ENCODE measurements around the gene LRRC46. TPM values are rescaled to one million over a fixed set of nuclear protein-coding genes. Genes with fewer than 3 reads are reported as not detected.

LRRC46 gene
- total and polyA plus RNA-seq, 2 of the 13 experiments (the other 11 are each of a cell fraction or from before 2014, with no cell fraction given): 0.09 TPM

DNA sequence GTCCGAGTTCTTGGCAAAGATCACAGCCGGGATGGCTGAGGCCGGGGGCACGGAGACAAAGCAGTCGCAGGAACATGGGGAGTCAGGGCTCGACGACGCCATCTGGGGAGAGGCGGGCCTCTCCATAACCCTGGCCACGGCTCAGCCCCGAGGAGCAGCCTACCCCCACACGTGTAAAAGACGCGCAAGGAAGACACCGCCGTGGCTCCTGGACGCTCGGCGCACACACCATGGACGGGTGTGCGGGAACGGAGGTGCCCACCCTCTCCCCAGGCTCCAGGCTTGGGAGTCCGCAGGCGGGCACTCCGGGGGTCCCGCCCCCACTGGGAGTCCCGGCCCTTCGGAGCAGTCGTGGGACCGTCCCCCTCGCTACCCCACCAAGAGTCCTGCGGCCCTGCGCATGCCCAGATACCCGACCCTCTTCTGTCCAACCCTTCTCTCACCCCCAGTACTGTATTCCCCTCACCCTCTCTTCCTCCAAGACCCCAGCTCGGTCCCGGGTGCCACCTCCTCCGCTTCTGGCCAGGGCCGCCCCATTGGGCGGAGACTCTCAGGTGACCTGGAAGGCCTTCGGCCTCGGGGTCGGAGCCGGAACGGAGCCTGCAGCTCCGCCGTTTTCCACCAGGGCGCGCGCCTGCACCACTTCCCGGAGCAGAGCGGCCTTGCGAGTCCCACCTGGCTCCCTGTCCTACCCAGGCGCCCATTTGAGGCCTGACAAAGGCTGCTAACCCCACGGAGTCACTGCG, 9.4 kb downstream of the LRRC46 start, which contains the start of gene SCRN2 (continued):
- TF ChIP-seq ZNF546 (CRISPR knock-in tag; conservative IDR thresholded peaks at IDR 0.05) (0 out of 2 replicates have a peak, but pooled peaks have one; percentile 40), ZNF362 (CRISPR knock-in tag; IDR thresholded peaks at IDR 0.05; ENCODE audit: borderline replicate concordance) (peak; percentile 31; the same call in 1 of the 2 replicates), ZNF850 (CRISPR knock-in tag; conservative IDR thresholded peaks at IDR 0.05) (peak; percentile 86; the same call in 1 of the 2 replicates), ARNT (IDR thresholded peaks at IDR 0.05) (no peak), YEATS2 (CRISPR knock-in tag; IDR thresholded peaks at IDR 0.05; ENCODE audit: borderline replicate concordance) (peak; percentile 76; the same call in 1 of the 2 replicates), ZNF383 (CRISPR knock-in tag; IDR thresholded peaks at IDR 0.05; ENCODE audit: borderline replicate concordance) (no peak), RFXAP (CRISPR knock-in tag; IDR thresholded peaks at IDR 0.05; ENCODE audit: borderline replicate concordance) (peak; percentile 53; the same call in 1 of the 2 replicates), POLR2G (IDR thresholded peaks at IDR 0.05; ENCODE audit: low read depth, low read length) (peak; percentile 83), REL (CRISPR knock-in tag; conservative IDR thresholded peaks at IDR 0.05) (no peak), ZNF660 (CRISPR knock-in tag; IDR thresholded peaks at IDR 0.05; ENCODE audit: borderline replicate concordance, low read depth) (no peak), PHF20 (CRISPR knock-in tag; IDR thresholded peaks at IDR 0.05) (peak; percentile 70), CBX2 (IDR thresholded peaks at IDR 0.05; ENCODE audit: low read depth, low read length) (no peak), CBX2 (CRISPR knock-in tag; IDR thresholded peaks at IDR 0.05; ENCODE audit: low read depth) (no peak), KLF11 (CRISPR knock-in tag; IDR thresholded peaks at IDR 0.05) (no peak), MTA1 (CRISPR knock-in tag; IDR thresholded peaks at IDR 0.05; ENCODE audit: borderline replicate concordance) (peak; percentile 86; the same call in 1 of the 2 replicates), ZNF775 (CRISPR knock-in tag; IDR thresholded peaks at IDR 0.05; ENCODE audit: borderline replicate concordance) (0 out of 2 replicates have a peak, but pooled peaks have one; percentile 37), PREB (CRISPR knock-in tag; IDR thresholded peaks at IDR 0.05) (no peak; the same call in none of the 2 replicates), SCMH1 (CRISPR knock-in tag; IDR thresholded peaks at IDR 0.05; ENCODE audit: borderline replicate concordance) (no peak), SRSF1 (optimal IDR thresholded peaks at IDR 0.05; ENCODE audit: low read depth, low read length) (peak; percentile 79), ZNF24 (IDR thresholded peaks at IDR 0.05) (no peak), EEA1 (CRISPR knock-in tag; IDR thresholded peaks at IDR 0.05; ENCODE audit: borderline replicate concordance) (peak; percentile 60; the same call in 1 of the 2 replicates), POLR2AphosphoS5 (IDR thresholded peaks at IDR 0.05; ENCODE audit: low read depth, low read length) (peak; percentile 84), GTF3A (CRISPR knock-in tag; conservative IDR thresholded peaks at IDR 0.05) (no peak), TAF1 (CRISPR knock-in tag; IDR thresholded peaks at IDR 0.05) (peak; percentile 63), POGZ (CRISPR knock-in tag; IDR thresholded peaks at IDR 0.05) (peak; percentile 77)
- TF ChIP-seq, protein P1, sequence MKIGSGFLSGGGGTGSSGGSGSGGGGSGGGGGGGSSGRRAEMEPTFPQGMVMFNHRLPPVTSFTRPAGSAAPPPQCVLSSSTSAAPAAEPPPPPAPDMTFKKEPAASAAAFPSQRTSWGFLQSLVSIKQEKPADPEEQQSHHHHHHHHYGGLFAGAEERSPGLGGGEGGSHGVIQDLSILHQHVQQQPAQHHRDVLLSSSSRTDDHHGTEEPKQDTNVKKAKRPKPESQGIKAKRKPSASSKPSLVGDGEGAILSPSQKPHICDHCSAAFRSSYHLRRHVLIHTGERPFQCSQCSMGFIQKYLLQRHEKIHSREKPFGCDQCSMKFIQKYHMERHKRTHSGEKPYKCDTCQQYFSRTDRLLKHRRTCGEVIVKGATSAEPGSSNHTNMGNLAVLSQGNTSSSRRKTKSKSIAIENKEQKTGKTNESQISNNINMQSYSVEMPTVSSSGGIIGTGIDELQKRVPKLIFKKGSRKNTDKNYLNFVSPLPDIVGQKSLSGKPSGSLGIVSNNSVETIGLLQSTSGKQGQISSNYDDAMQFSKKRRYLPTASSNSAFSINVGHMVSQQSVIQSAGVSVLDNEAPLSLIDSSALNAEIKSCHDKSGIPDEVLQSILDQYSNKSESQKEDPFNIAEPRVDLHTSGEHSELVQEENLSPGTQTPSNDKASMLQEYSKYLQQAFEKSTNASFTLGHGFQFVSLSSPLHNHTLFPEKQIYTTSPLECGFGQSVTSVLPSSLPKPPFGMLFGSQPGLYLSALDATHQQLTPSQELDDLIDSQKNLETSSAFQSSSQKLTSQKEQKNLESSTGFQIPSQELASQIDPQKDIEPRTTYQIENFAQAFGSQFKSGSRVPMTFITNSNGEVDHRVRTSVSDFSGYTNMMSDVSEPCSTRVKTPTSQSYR (CRISPR knock-in tag; IDR thresholded peaks at IDR 0.05; ENCODE audit: borderline replicate concordance): 0 out of 2 replicates have a peak, but pooled peaks have one; percentile 34

Data from HepG2 (cell line).